Neural progenitor cell (in vitro differentiated cells): ENCODE measurements around the gene ANKRD66. TPM values are rescaled to one million over a fixed set of nuclear protein-coding genes. Genes with fewer than 3 reads are reported as not detected.

Experiments
- DNase-seq: peaks from one replicate; pipeline ENCODE4 v3.0.0-alpha.2; 2016; ENCODE audit warnings: low spot score
- H2AFZ ChIP-seq: fragments of 200-600 bp; sonication (generic); replicated peaks from 2 replicates; pipeline ENCODE4 v1.6.1; 2016; ENCODE audit warnings: antibody characterized with exemption
- H3F3A ChIP-seq: fragments of 200-600 bp; sonication (generic); 2 replicates; pipeline ENCODE4 v1.6.1; 2016; ENCODE audit warnings: antibody characterized with exemption, low read depth
- H3K27ac ChIP-seq: fragments of 200-600 bp; sonication (generic); 2 replicates; pipeline ENCODE4 v1.5.1; 2016; ENCODE audit warnings: mild to moderate bottlenecking
- H3K27me3 ChIP-seq: fragments of 200-600 bp; sonication (generic); 2 replicates; pipeline ENCODE4 v1.6.1; 2016; ENCODE audit warnings: mild to moderate bottlenecking, moderate library complexity
- H3K36me3 ChIP-seq: fragments of 200-600 bp; sonication (generic); 2 replicates; pipeline ENCODE4 v1.5.1; 2016
- H3K4me1 ChIP-seq: fragments of 200-600 bp; sonication (generic); 2 replicates; pipeline ENCODE4 v1.6.1; 2016; ENCODE audit warnings: mixed run types
- H3K4me2 ChIP-seq: fragments of 200-600 bp; sonication (generic); 2 replicates; pipeline ENCODE4 v1.6.1; 2016
- H3K4me3 ChIP-seq: fragments of 200-600 bp; sonication (generic); 2 replicates; pipeline ENCODE4 v1.5.1; 2016
- H3K79me2 ChIP-seq: fragments of 200-600 bp; sonication (generic); 2 replicates; pipeline ENCODE4 v1.6.1; 2016; ENCODE audit warnings: low read depth
- H3K9ac ChIP-seq: fragments of 200-600 bp; sonication (generic); 2 replicates; pipeline ENCODE4 v1.6.1; 2016
- H3K9me3 ChIP-seq: fragments of 200-600 bp; sonication (generic); 2 replicates; pipeline ENCODE4 v1.5.1; 2016; ENCODE audit warnings: low read depth
- H4K20me1 ChIP-seq: fragments of 200-600 bp; sonication (generic); 2 replicates; pipeline ENCODE4 v1.6.1; 2016; ENCODE audit warnings: low read depth
- H3K27ac Mint-ChIP-seq: 3 replicates; pipeline ENCODE4 v1.8.0; 2021; ENCODE audit warnings: mixed read lengths
- H3K27me3 Mint-ChIP-seq: 2 replicates; pipeline ENCODE4 v1.8.0; 2022; ENCODE audit warnings: low read depth, mild to moderate bottlenecking, inconsistent platforms, moderate library complexity, mixed read lengths; ENCODE audit not compliant: insufficient read depth
- H3K36me3 Mint-ChIP-seq: 3 replicates; pipeline ENCODE4 v1.8.0; 2021; ENCODE audit warnings: mixed read lengths
- H3K4me1 Mint-ChIP-seq: 3 replicates; pipeline ENCODE4 v1.8.0; 2021; ENCODE audit warnings: mixed read lengths
- H3K4me3 Mint-ChIP-seq: 3 replicates; pipeline ENCODE4 v1.8.0; 2021; ENCODE audit warnings: mild to moderate bottlenecking, moderate library complexity, mixed read lengths
- H3K9me3 Mint-ChIP-seq: 3 replicates; pipeline ENCODE4 v1.8.0; 2020; ENCODE audit warnings: mixed read lengths
- CTCF ChIP-seq: fragments of 200-600 bp; sonication (generic); IDR thresholded peaks from 2 replicates; pipeline ENCODE4 v1.5.1; 2017; ENCODE audit warnings: antibody characterized with exemption, mild to moderate bottlenecking
- EZH2 ChIP-seq: fragments of 200-600 bp; sonication (generic); IDR thresholded peaks from 2 replicates; pipeline ENCODE4 v1.6.1; 2017; ENCODE audit warnings: antibody characterized with exemption, mild to moderate bottlenecking, moderate library complexity
- EZH2phosphoT487 ChIP-seq: fragments of 200-600 bp; sonication (generic); IDR thresholded peaks from 2 replicates; pipeline ENCODE4 v1.6.1; 2017; ENCODE audit warnings: antibody characterized with exemption
- total RNA-seq: library from RNA; depleted of rRNA; stranded (reverse); fragments of >200 nt; gene quantifications from 2 replicates; pipeline ENCODE4 v1.2.3, GENCODE V29; 2015; ENCODE audit warnings: low replicate concordance

The ANKRD66 gene
- total RNA-seq, 1 donor from 2014 or later: not detected

DNA sequence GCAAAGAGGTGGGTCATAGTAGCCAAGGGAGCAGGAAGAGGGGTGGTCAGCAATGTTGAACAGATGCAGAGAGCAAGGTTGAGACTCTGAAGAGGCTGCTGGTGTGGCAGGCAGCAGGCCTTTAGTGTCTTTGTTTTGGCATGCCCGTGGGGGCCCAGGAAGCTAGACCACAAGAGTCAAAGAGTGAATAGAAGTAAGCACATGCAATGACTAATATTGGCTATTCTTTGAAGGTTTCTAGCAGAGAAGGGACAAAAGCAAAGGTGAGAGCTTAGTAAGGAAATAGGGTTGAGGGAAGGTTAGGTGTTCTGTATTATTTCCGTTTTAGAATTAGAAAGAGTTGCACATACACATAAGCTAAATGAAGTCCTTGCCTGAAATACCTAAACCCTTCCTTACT, 40.3 kb upstream of the ANKRD66 start:
- H3F3A ChIP-seq: no peaks in the 10 kb centered on the region
- no peaks in the 10 kb centered on the region for H4K20me1 ChIP-seq
- no peaks in the 10 kb centered on the region for H3K4me1 ChIP-seq
- Mint-ChIP-seq H3K4me3 (no peak overlapping the region), H3K9me3 (no peaks in the 10 kb centered on the region), H3K4me1 (no peaks in the 10 kb centered on the region), H3K36me3 (no peaks in the 10 kb centered on the region), H3K27ac (peak overlapping the region; percentile 10), H3K27me3 (no peaks in the 10 kb centered on the region)
- no peak overlapping the region for H2AFZ ChIP-seq
- no peaks in the 10 kb centered on the region for H3K79me2 ChIP-seq
- TF ChIP-seq EZH2phosphoT487: no peak
- no peak for TF ChIP-seq EZH2
- TF ChIP-seq CTCF: no peak
- H3K27ac ChIP-seq: no peak overlapping the region
- no peaks in the 10 kb centered on the region for H3K36me3 ChIP-seq
- no peak overlapping the region for H3K9ac ChIP-seq
- H3K4me3 ChIP-seq: no peak overlapping the region
- no peaks in the 10 kb centered on the region for H3K27me3 ChIP-seq
- H3K4me2 ChIP-seq: no peak overlapping the region
- no peaks in the 10 kb centered on the region for H3K9me3 ChIP-seq
- DNase-seq: no peak

DNA sequence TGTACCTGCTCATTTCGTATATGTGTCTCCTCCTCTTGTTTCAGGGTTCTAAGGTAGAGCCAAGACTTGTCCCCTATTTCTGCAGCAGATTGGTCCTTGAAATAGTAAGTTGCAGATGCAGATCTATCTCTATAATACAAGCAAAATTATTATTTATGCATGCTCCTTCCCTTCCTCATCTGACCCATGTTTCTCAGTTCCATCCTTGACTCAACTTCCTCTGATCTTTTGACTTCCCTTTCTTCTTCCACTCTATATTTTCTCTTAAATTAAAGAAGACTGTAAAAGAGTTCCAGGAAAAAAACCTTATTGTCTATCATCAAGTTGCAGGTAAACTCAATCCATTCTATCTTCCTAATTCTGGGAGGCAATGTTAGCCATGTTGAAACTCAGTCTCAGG, 35.2 kb upstream of the ANKRD66 start:
- DNase-seq: no peak
- Histone ChIP-seq H4K20me1 (no peaks in the 10 kb centered on the region), H2AFZ (no peak overlapping the region), H3K79me2 (no peaks in the 10 kb centered on the region), H3K9ac (no peak overlapping the region), H3K4me1 (no peaks in the 10 kb centered on the region), H3K27me3 (no peaks in the 10 kb centered on the region), H3K4me2 (no peak overlapping the region), H3K36me3 (no peaks in the 10 kb centered on the region), H3K27ac (no peak overlapping the region), H3K4me3 (no peak overlapping the region), H3F3A (no peaks in the 10 kb centered on the region), H3K9me3 (no peaks in the 10 kb centered on the region)
- no peaks in the 10 kb centered on the region for H3K9me3 Mint-ChIP-seq
- no peak overlapping the region for H3K4me3 Mint-ChIP-seq
- no peaks in the 10 kb centered on the region for H3K27me3 Mint-ChIP-seq
- H3K27ac Mint-ChIP-seq: no peak overlapping the region
- H3K4me1 Mint-ChIP-seq: no peaks in the 10 kb centered on the region
- TF ChIP-seq EZH2phosphoT487 (no peak), CTCF (no peak), EZH2 (no peak)
- no peaks in the 10 kb centered on the region for H3K36me3 Mint-ChIP-seq

DNA sequence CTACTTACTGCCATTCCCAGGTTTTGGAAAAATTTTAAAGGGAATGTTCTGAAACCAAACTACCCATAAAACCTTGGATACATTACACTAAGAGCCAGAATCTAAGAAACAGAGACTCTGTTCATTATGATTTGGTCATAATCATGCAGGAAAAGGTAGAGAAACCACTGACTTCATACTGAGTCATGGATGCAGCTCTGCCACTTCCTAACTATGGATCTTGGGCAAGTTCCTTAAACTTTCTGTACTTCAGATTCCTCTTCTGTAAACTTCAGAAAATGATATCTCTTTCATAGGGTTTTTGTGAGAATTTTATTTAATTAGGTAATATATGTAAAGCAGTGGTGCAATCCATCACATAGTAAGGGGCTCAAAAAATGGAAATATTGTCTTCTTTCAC, 31.6 kb upstream of the ANKRD66 start:
- Histone ChIP-seq H3K4me2 (no peak overlapping the region), H3K36me3 (no peaks in the 10 kb centered on the region), H3K27ac (no peak overlapping the region), H3K4me1 (no peaks in the 10 kb centered on the region), H3K79me2 (no peaks in the 10 kb centered on the region), H3K9ac (no peak overlapping the region), H3K27me3 (no peaks in the 10 kb centered on the region), H3K9me3 (no peaks in the 10 kb centered on the region), H3F3A (no peaks in the 10 kb centered on the region), H4K20me1 (no peaks in the 10 kb centered on the region), H2AFZ (no peak overlapping the region), H3K4me3 (no peak overlapping the region)
- no peaks in the 10 kb centered on the region for H3K9me3 Mint-ChIP-seq
- no peak overlapping the region for H3K27ac Mint-ChIP-seq
- DNase-seq: no peak
- no peaks in the 10 kb centered on the region for H3K36me3 Mint-ChIP-seq
- TF ChIP-seq EZH2phosphoT487: no peak
- TF ChIP-seq CTCF: no peak
- no peak for TF ChIP-seq EZH2
- peaks cover 2% of the 10 kb centered on the region for H3K27me3 Mint-ChIP-seq
- H3K4me3 Mint-ChIP-seq: no peak overlapping the region
- no peaks in the 10 kb centered on the region for H3K4me1 Mint-ChIP-seq

- no peaks in the 10 kb centered on the region for H3F3A ChIP-seq
- Mint-ChIP-seq H3K9me3 (no peaks in the 10 kb centered on the region), H3K27ac (no peak overlapping the region), H3K27me3 (peaks cover 2% of the 10 kb centered on the region), H3K4me3 (no peak overlapping the region), H3K4me1 (no peaks in the 10 kb centered on the region), H3K36me3 (no peaks in the 10 kb centered on the region)
- H4K20me1 ChIP-seq: no peaks in the 10 kb centered on the region
- H3K4me1 ChIP-seq: no peaks in the 10 kb centered on the region
- H3K9me3 ChIP-seq: no peaks in the 10 kb centered on the region
- H3K27ac ChIP-seq: no peak overlapping the region
- no peak overlapping the region for H3K9ac ChIP-seq
- no peaks in the 10 kb centered on the region for H3K79me2 ChIP-seq
- no peak overlapping the region for H3K4me3 ChIP-seq
- no peaks in the 10 kb centered on the region for H3K27me3 ChIP-seq
- no peaks in the 10 kb centered on the region for H3K36me3 ChIP-seq
- no peak for TF ChIP-seq EZH2
- TF ChIP-seq EZH2phosphoT487: no peak
- no peak for TF ChIP-seq CTCF
- DNase-seq: no peak
- no peak overlapping the region for H3K4me2 ChIP-seq
- no peak overlapping the region for H2AFZ ChIP-seq
Measured at GRCh38 chr6:46719099-46719498, 27.6 kb upstream of the ANKRD66 start.
